Colon (tissue), 2 donors: Measurements from ENCODE around the gene EML4.
"Not testable (repeated sequence)": the region's sequence is repeated elsewhere in the genome, so short reads cannot be mapped to it uniquely, and the experiment has no call there.

Source experiments
- FAIRE-seq: peaks from 2 replicates; lab custom pipeline; 2012; peaks lifted over from hg19 to GRCh38; lab: Jason Lieb, UNC
- donor health status: control.
- donor health status: control.

Gene EML4

DNA sequence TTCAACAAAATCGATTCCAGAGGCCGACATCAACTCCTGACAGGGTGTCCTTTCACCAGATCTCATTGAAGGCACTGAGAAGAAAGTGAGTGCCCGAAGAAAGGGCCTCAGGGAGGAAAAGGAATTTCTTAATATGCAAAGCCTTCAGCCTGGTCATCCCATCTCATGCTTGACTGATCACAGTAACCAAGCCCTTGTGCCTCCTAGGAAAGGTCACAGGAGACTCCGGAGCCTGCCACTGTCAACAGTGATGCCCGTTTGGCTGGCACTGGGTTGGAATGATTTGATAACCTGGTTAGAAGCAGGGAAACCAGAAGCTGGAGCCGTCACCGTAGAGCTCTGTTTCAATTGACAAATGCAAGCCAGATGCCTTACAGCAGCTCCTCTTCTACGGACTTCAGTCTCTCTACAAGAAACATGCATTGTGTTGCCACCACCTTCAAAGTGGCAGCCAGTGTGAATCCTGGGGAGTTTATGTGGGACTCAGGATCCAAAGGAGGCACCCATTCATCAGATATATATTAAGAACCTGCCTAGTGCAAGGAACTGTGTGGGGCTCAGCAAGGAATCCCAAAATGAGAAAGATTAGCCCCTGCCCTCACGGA, 167.3 kb downstream of the EML4 start:
- FAIRE-seq, result no peak

- FAIRE-seq, result no peak
Observed at GRCh38 chr2:42337356-42337820, 168.2 kb downstream of the EML4 start.

- FAIRE-seq, result no peak
Observed at GRCh38 chr2:42337846-42338566, 168.9 kb downstream of the EML4 start.

DNA sequence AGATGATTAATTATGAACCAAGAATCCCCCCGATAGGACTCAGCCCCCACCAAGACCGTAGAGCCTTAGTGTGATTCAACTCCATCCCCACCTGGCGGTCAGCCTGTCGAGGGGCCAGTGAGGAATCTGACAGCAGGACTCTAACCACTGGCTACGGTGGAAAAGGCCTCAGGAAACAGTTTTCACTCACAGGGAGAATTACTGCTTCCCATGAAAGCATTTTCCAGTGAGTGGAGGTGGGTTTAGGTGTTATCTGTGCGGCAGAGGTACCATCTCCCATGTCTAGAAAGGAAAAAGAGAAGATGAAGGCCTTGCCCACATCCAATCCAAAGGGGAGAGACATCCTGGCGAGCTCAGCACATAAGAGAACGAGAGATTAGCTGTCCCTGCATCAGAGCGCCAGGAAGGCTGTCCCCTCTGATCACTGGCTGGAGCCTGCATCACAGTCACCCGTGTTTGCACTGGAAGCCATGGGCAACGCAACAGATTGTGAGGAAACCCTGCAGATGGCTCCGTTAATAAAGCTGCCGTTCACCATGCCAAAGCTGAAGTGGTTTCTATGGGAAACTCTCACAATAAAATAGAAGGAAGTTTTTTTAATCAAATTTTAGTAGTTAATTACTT, 169.5 kb downstream of the EML4 start:
- no peak for FAIRE-seq

DNA sequence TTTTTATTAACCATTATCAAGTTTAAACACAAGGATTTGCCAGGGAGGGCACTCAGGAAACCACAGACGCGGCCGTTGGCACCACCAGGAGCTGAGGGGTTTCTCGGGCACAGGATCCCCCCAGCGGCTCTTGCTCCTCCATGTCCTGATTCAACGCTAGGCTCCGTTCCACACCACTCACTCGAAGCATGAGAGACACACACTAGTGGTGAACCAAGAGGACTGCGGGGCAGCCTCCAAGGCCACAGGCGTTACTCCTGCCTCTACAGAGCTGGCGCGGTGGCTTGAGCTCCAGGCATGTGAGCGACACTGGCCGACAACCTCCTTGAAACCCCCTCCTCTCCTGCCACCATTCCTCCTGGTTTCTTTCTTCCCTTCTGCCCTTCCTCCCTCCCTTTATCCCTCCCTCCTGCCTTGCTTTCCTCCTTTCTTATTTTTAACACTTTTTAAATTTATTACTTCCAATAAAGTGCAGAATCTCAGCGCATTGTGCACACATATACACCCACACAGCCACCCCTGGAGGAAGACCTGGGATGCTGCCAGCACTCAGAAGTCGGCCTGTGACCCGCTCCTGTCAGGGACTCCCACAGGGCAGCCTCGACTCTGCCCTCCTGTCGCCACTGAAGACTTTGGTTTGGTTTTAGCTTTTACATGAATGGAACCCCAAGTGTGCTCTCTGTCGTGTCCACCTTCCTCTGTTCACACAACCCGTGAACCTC, 170.2 kb downstream of the EML4 start:
- no peak for FAIRE-seq

DNA sequence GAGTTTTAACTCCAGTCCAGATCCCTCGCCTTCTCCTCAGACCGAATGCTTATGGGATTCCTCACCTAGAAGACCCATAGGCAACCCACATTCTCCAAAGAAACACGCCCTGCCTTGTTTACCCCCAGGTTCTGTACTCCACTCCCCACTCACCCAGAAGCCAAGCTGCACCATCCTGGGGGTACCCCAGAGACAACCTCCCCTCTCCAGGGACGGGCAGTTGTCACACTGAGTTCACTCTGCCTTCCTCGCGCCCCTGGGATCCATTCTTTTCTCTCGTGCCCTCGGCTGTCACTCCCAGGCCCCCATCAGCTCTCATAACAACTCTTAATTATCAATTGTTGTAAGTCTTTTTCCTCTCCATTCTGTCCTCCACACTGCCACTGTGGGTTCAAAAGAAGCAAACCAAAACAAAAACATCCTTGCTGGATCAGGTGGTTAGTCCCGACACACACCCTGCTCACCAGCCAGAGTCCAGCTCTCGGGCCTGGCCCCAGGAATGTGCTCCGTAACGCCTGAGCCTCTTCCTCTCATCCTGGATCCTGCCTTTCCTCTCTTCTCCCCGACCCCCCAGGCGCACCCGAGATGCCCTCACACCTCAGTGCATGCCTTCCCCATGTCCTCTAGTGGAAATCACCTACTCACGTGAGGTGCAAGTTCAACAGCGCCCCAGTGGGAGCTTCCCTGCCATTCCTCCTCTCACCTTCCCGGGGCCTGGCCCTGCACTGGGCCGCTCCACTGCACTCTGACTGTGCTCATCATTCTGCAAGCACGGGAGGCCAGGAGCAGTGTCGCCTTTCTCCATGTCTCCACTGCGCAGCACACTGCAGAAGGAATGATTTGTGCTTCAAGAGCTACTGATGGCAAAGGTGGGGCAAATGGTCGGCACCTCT, 171.1 kb downstream of the EML4 start:
- no peak for FAIRE-seq

GRCh38 chr2:42340938-42341636, 171.9 kb downstream of the EML4 start:
- FAIRE-seq, result no peak

- no peak for FAIRE-seq
Observed at GRCh38 chr2:42342061-42342794, 173.1 kb downstream of the EML4 start.

- no peak for FAIRE-seq
Observed at GRCh38 chr2:42342795-42343241, 173.7 kb downstream of the EML4 start.

DNA sequence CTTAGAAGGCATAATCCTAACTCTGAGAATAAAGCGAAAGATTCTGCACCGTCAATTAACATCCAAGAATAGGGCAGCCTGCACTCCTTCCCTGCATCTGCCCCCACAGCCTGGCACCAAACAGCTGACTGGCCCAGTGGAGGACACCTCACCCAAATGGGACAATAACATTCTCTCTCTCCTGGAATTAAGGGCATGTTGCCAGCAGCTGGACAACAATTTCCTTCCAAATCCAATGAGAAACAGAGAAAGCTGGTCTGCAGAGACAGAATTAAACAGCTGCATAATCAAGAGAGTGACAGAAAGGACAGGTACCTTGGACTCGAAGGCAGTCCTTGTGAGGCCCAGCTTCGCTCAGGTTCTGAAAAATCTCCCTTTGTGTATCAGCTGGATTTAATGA, 176.8 kb downstream of the EML4 start:
- no peak for FAIRE-seq

DNA sequence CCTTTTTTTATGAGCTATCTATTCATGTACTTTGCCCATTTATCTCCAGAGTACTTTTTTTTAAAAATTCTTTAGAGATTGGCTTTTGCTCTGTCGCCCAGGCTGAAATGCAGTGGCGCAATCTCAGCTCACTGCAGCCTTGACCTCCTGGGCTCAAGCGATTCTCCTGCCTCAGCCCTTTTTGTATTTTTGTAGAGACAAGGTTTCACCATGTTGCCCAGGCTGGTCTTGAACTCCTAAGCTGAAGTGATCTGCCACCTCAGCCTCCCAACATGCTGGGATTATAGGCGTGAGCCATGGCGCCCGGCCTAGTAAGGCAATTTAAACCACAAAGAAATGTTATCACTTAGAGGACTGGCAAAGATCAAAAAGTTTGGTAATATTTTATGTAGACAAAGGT, 177.7 kb downstream of the EML4 start:
- not testable (repeated sequence) for FAIRE-seq

- FAIRE-seq, result not testable (repeated sequence)
Observed at GRCh38 chr2:42347518-42347917, 178.4 kb downstream of the EML4 start.

- FAIRE-seq, result no peak
Observed at GRCh38 chr2:42348113-42348805, 179.1 kb downstream of the EML4 start.

- FAIRE-seq, result no peak
Observed at GRCh38 chr2:42350434-42351063, 181.4 kb downstream of the EML4 start.

DNA sequence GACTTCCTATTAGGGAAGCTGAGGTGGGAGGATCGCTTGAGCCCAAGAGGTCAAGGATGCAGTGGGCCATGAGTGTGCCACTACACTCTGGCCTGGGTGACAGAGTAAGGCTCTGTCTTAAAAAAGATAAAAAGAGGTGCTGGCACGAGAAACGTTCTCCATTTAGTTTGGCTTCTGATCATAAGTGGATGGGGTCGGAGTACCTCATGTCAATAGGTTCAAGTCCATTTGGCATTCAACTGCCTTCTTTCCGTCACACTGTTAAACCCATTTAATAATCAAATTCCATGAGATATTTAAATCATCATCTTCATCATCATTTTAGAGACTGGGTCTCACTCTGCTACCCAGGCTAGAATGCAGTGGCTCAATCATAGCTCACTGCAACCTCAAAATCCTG, 182.7 kb downstream of the EML4 start:
- FAIRE-seq, result no peak

GRCh38 chr2:42353792-42354429, 184.8 kb downstream of the EML4 start:
- FAIRE-seq, result no peak

- FAIRE-seq, result no peak
Observed at GRCh38 chr2:42359304-42359964, 190.3 kb downstream of the EML4 start.

GRCh38 chr2:42359965-42360483, 190.9 kb downstream of the EML4 start:
- FAIRE-seq, result no peak
